ENCODE data around the gene ELMO1.

GRCh38 chr7:37371755-37372154, 76.9 kb downstream of the ELMO1 start:
- TF ChIP-seq POLR2A (IDR thresholded peaks at IDR 0.05; ENCODE audit: low read length) (no peak), GATA1 (IDR thresholded peaks at IDR 0.05; ENCODE audit: low read depth, low read length) (no peak)
